OCI-LY7 (cell line): ENCODE measurements around the gene WDCP. TPM values are rescaled to one million over a fixed set of nuclear protein-coding genes. Genes with fewer than 3 reads are reported as not detected.
"Not testable (repeated sequence)": the region's sequence is repeated elsewhere in the genome, so short reads cannot be mapped to it uniquely, and the experiment has no call there.

Experiments used
- BruUV-seq: library from RNA; stranded (reverse); fragments of 400-500 nt; replicated peaks from 2 replicates; lab custom pipeline; 2021; lab: Mats Ljungman, UMichigan
- CTCF ChIA-PET: fragments of 300-600 bp; sonication (Branson Sonifier 250); formaldehyde crosslinking; loops from one replicate; lab custom pipeline; 2022; ENCODE audit warnings: antibody characterized with exemption; ENCODE audit not compliant: unreplicated experiment; lab: Charles Lee
- POLR2A ChIA-PET: fragments of 300-600 bp; sonication (Branson Sonifier 250); formaldehyde crosslinking; loops from one replicate; lab custom pipeline; 2022; ENCODE audit warnings: antibody characterized with exemption; lab: Charles Lee
- DNase-seq: peaks from one replicate; pipeline ENCODE4 v3.0.0-alpha.2; 2015; ENCODE audit warnings: low spot score
- H2AFZ ChIP-seq: fragments of 200-600 bp; sonication (generic), shearing (Covaris generic); 2 replicates; pipeline ENCODE4 v1.6.1; 2014; ENCODE audit warnings: mild to moderate bottlenecking, antibody characterized with exemption, low read length, moderate library complexity
- H3K27ac ChIP-seq: fragments of 200-600 bp; sonication (generic); 2 replicates; pipeline ENCODE4 v1.5.1; 2014; ENCODE audit warnings: mixed run types, low read depth, mild to moderate bottlenecking, moderate library complexity, low read length, inconsistent platforms; ENCODE audit not compliant: poor library complexity, severe bottlenecking
- H3K36me3 ChIP-seq: fragments of 200-600 bp; sonication (generic); 2 replicates; pipeline ENCODE4 v1.6.1; 2014; ENCODE audit warnings: mild to moderate bottlenecking, antibody characterized with exemption, low read length, moderate library complexity, mixed read lengths; ENCODE audit not compliant: insufficient read depth
- H3K4me1 ChIP-seq: fragments of 200-600 bp; sonication (generic); 2 replicates; pipeline ENCODE4 v1.5.1; 2014; ENCODE audit warnings: mild to moderate bottlenecking, low read length; ENCODE audit not compliant: insufficient read depth, poor library complexity, severe bottlenecking
- H3K4me2 ChIP-seq: fragments of 200-600 bp; sonication (generic); 2 replicates; pipeline ENCODE4 v1.6.1; 2014; ENCODE audit warnings: mild to moderate bottlenecking, low read length
- H3K4me3 ChIP-seq: fragments of 200-600 bp; sonication (generic); 2 replicates; pipeline ENCODE4 v1.5.1; 2014; ENCODE audit warnings: mild to moderate bottlenecking, low read depth, low read length; ENCODE audit not compliant: poor library complexity, severe bottlenecking
- H3K79me2 ChIP-seq: fragments of 200-600 bp; sonication (generic); 2 replicates; pipeline ENCODE4 v1.6.1; 2016; ENCODE audit warnings: low read depth, mild to moderate bottlenecking, low read length, moderate library complexity, mixed read lengths; ENCODE audit not compliant: insufficient read depth
- H3K9me2 ChIP-seq: fragments of 200-600 bp; sonication (generic); 2 replicates; pipeline ENCODE4 v1.6.1; 2016; ENCODE audit warnings: mild to moderate bottlenecking, low read length, mixed read lengths; ENCODE audit not compliant: insufficient read depth
- H3K9me3 ChIP-seq: fragments of 200-600 bp; sonication (generic); 2 replicates; pipeline ENCODE4 v1.6.1; 2014; ENCODE audit warnings: mild to moderate bottlenecking, mixed run types, low read length, mixed read lengths
- H4K20me1 ChIP-seq: fragments of 200-600 bp; sonication (generic); 2 replicates; pipeline ENCODE4 v1.6.1; 2014; ENCODE audit warnings: mild to moderate bottlenecking, antibody characterized with exemption, low read length, moderate library complexity, mixed read lengths; ENCODE audit not compliant: insufficient read depth
- EZH2phosphoT487 ChIP-seq: fragments of 200-600 bp; sonication (generic); IDR thresholded peaks from 2 replicates; pipeline ENCODE4 v1.6.1; 2018; ENCODE audit warnings: low read depth, borderline replicate concordance, mild to moderate bottlenecking, mixed run types, antibody characterized with exemption, low read length, moderate library complexity, mixed read lengths
- intact Hi-C: fragments of 100-400 bp; cut with micrococcal nuclease; formaldehyde crosslinking; loops from one replicate; pipeline ENCODE4 v1.10.0; 2022; ENCODE audit not compliant: unreplicated experiment
- total RNA-seq, 2 experiments: library from RNA; depleted of rRNA in 1 of 2; stranded (reverse); fragments of >200 nt in 1 of 2; shearing (Covaris generic) in 1 of 2; gene quantifications; 2 replicates each; pipeline ENCODE4 v1.2.3, GENCODE V29; 2014 to 2022
- TF ChIP-seq, protein P1 (sequence below): fragments of 200-600 bp; sonication (generic); conservative IDR thresholded peaks from 2 replicates; pipeline ENCODE4 v1.5.1; 2014; ENCODE audit warnings: mild to moderate bottlenecking, antibody characterized with exemption, low read length, moderate library complexity, mixed read lengths

Gene WDCP
- total RNA-seq, 2 experiments from 2014 or later = 13.9 to 21.0 TPM

- CTCF ChIA-PET = no interaction called here
- Histone ChIP-seq H3K4me3 (no peak overlapping the region), H3K9me3 (no peaks in the 10 kb centered on the region), H4K20me1 (no peaks in the 10 kb centered on the region), H3K9me2 (no peaks in the 10 kb centered on the region), H3K4me1 (no peaks in the 10 kb centered on the region), H3K27ac (no peak overlapping the region), H3K36me3 (no peaks in the 10 kb centered on the region), H2AFZ (no peak overlapping the region), H3K79me2 (no peaks in the 10 kb centered on the region), H3K4me2 (no peak overlapping the region)
- POLR2A ChIA-PET = no interaction called here
- intact Hi-C loops = no loop called here
- TF ChIP-seq, protein P1, sequence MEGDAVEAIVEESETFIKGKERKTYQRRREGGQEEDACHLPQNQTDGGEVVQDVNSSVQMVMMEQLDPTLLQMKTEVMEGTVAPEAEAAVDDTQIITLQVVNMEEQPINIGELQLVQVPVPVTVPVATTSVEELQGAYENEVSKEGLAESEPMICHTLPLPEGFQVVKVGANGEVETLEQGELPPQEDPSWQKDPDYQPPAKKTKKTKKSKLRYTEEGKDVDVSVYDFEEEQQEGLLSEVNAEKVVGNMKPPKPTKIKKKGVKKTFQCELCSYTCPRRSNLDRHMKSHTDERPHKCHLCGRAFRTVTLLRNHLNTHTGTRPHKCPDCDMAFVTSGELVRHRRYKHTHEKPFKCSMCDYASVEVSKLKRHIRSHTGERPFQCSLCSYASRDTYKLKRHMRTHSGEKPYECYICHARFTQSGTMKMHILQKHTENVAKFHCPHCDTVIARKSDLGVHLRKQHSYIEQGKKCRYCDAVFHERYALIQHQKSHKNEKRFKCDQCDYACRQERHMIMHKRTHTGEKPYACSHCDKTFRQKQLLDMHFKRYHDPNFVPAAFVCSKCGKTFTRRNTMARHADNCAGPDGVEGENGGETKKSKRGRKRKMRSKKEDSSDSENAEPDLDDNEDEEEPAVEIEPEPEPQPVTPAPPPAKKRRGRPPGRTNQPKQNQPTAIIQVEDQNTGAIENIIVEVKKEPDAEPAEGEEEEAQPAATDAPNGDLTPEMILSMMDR = no peak
- no peak for TF ChIP-seq EZH2phosphoT487
- no TSS peak for BruUV-seq
- DNase-seq = no peak
Observed at GRCh38 chr2:24016376-24016761, 30.8 kb downstream of the WDCP start.

GRCh38 chr2:24015562-24016375 lies 31.4 kb downstream of the WDCP start:
- no peak for DNase-seq
- no peak overlapping the region for H2AFZ ChIP-seq

DNA sequence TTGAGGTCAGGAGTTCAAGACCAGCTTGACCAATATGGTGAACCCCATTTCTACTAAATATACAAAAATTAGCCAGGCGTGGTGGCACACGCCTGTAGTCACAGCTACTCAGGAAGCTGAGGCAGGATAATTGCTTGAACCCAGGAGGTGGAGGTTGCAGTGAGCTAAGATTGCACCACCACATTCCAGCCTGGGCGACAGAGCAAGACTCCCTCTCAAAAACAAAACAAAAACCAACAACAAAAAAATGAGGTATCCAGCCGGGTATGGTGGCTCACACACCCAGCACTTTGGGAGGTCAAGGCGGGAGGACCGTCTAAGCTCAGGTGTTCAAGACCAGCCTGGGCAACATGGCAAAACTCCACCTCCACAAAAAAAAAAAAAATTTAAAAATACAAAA lies 32.3 kb downstream of the WDCP start:
- H3K4me2 ChIP-seq, H3K4me1 ChIP-seq, H3K36me3 ChIP-seq, H4K20me1 ChIP-seq, POLR2A ChIA-PET, H3K4me3 ChIP-seq, H3K9me3 ChIP-seq, H3K79me2 ChIP-seq, CTCF ChIA-PET, BruUV-seq, H3K9me2 ChIP-seq, H2AFZ ChIP-seq, intact Hi-C loops, H3K27ac ChIP-seq, DNase-seq: not testable (repeated sequence)

More at GRCh38 chr2:24015562-24016375, 31.4 kb downstream of the WDCP start:
- intact Hi-C loops = no loop called here
- CTCF ChIA-PET = no interaction called here
- H3K36me3 ChIP-seq = no peaks in the 10 kb centered on the region
- no peak overlapping the region for H3K4me3 ChIP-seq
- H3K9me2 ChIP-seq = no peaks in the 10 kb centered on the region
- no peaks in the 10 kb centered on the region for H3K9me3 ChIP-seq
- no peak overlapping the region for H3K27ac ChIP-seq
- no peak overlapping the region for H3K4me2 ChIP-seq
- H3K79me2 ChIP-seq = no peaks in the 10 kb centered on the region
- H4K20me1 ChIP-seq = no peaks in the 10 kb centered on the region
- no TSS peak for BruUV-seq
- no peak for TF ChIP-seq EZH2phosphoT487
- TF ChIP-seq, protein P1 = no peak
- no peaks in the 10 kb centered on the region for H3K4me1 ChIP-seq
- POLR2A ChIA-PET = no interaction called here
